Mesothelial cell of epicardium (in vitro differentiated cells): Measurements from ENCODE around the gene TLE4. TPM values are rescaled to one million over a fixed set of nuclear protein-coding genes. Genes with fewer than 3 reads are reported as not detected.

Experiments used
- DNase-seq, 2 experiments: peaks; one replicate each; pipeline ENCODE4 v3.0.0; 2021; ENCODE audit warnings: low spot score in 2 of 2; ENCODE audit not compliant: unreplicated experiment in 2 of 2
- H3K27ac Mint-ChIP-seq: 2 replicates; pipeline ENCODE4 v1.8.0; 2021; ENCODE audit warnings: mixed read lengths
- H3K27me3 Mint-ChIP-seq: 2 replicates; pipeline ENCODE4 v1.8.0; 2021; ENCODE audit warnings: low read depth, mixed read lengths
- H3K36me3 Mint-ChIP-seq: 2 replicates; pipeline ENCODE4 v1.8.0; 2021; ENCODE audit warnings: mixed read lengths
- H3K4me1 Mint-ChIP-seq: 2 replicates; pipeline ENCODE4 v1.8.0; 2021; ENCODE audit warnings: mixed read lengths
- H3K4me3 Mint-ChIP-seq: 2 replicates; pipeline ENCODE4 v1.8.0; 2021; ENCODE audit warnings: mild to moderate bottlenecking, moderate library complexity, mixed read lengths
- H3K9me3 Mint-ChIP-seq: 2 replicates; pipeline ENCODE4 v1.8.0; 2021; ENCODE audit warnings: mixed read lengths
- total RNA-seq: library from RNA; stranded (reverse); gene quantifications from 3 replicates; pipeline ENCODE4 v1.2.1, GENCODE V29; 2021
- TF ChIP-seq, protein P1 (sequence below): fragments of 200-600 bp; sonication (generic); IDR thresholded peaks from one replicate; pipeline ENCODE4 v1.5.0; 2021; ENCODE audit warnings: antibody characterized with exemption; ENCODE audit not compliant: unreplicated experiment

TLE4 gene
- total RNA-seq, 1 donor from 2014 or later = 63.6 TPM

DNA sequence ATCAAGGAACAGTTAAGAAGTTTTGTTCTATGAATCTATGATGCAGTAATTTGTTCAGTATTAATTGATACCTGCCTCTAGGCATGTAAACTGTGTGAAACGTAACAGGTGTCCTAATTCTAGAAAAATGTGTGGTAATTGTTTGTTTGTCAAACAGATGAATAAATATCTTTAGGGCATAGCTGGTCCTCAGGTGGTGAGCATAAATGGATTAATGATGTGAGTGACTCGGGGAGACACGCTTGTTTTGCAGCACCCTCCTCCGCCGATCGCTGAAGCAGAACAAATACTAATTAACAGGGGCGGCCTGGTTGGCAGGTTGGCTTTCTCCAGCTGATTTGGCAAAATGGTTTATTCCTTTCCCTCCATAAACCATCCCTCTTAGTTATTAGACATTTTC lies 88.8 kb downstream of the TLE4 start:
- Mint-ChIP-seq H3K27ac (no peak overlapping the region), H3K36me3 (peaks cover 8% of the 10 kb centered on the region), H3K9me3 (no peaks in the 10 kb centered on the region), H3K27me3 (no peaks in the 10 kb centered on the region), H3K4me3 (no peak overlapping the region), H3K4me1 (peaks cover 33% of the 10 kb centered on the region)
- no peak for DNase-seq
- TF ChIP-seq, protein P1, sequence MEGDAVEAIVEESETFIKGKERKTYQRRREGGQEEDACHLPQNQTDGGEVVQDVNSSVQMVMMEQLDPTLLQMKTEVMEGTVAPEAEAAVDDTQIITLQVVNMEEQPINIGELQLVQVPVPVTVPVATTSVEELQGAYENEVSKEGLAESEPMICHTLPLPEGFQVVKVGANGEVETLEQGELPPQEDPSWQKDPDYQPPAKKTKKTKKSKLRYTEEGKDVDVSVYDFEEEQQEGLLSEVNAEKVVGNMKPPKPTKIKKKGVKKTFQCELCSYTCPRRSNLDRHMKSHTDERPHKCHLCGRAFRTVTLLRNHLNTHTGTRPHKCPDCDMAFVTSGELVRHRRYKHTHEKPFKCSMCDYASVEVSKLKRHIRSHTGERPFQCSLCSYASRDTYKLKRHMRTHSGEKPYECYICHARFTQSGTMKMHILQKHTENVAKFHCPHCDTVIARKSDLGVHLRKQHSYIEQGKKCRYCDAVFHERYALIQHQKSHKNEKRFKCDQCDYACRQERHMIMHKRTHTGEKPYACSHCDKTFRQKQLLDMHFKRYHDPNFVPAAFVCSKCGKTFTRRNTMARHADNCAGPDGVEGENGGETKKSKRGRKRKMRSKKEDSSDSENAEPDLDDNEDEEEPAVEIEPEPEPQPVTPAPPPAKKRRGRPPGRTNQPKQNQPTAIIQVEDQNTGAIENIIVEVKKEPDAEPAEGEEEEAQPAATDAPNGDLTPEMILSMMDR = no peak

DNA sequence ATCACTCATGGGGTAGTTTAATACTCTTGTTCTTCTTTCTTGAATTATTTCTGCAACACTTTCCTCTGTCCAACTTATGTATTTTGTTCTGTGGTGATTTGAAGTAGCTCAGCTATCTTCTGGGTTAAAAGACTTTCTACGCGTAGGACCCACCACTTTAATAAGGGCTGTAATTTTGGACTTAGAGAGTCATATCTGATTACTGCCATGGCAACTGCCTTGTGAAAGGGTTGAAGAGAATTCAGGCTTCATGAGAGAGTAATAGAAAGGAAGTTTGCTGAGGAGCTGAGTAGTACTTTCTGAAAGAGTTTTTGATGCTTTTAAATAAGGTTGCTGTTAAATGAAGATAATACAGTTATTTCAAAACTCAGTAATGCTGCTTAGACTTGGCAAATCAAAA lies 89.5 kb downstream of the TLE4 start:
- Mint-ChIP-seq H3K9me3 (no peaks in the 10 kb centered on the region), H3K27ac (peak overlapping the region; percentile 15), H3K4me1 (peaks cover 30% of the 10 kb centered on the region), H3K36me3 (peaks cover 8% of the 10 kb centered on the region), H3K27me3 (no peaks in the 10 kb centered on the region), H3K4me3 (no peak overlapping the region)
- no peak for DNase-seq
- TF ChIP-seq, protein P1 = no peak

DNA sequence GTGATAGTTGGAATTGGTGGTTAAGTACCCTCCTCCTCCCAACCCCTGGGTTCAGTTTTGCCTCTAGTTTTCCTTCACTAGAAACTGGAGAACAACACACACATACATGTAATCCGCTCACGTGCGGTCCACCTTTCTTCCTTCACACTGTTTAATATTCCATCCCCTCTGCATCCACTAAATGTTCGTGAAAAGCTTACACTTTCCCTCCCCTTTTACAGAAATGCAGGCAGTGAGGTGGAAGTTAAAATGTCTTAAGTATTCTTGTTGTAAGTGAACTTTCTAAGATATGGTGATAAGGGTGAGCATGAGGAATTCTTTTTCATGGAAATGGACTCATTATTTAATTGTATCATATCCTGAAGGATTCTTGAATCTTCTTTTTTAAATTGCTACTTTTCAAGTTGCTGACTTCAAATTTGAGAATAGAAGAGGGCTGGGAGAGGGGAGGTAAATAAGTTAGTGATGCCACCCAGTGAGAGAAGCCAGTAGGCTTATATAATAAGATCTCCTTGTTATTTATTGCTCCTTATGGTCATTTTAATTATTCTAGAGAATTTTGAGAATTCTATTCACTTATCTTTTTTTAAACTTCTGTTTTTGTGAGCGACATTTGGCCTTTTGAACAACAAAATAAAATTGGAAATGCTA lies 90.2 kb downstream of the TLE4 start:
- Mint-ChIP-seq H3K36me3 (peaks cover 6% of the 10 kb centered on the region), H3K27me3 (no peaks in the 10 kb centered on the region), H3K4me3 (no peak overlapping the region), H3K4me1 (peaks cover 30% of the 10 kb centered on the region), H3K9me3 (no peaks in the 10 kb centered on the region), H3K27ac (peak overlapping the region; percentile 82)
- TF ChIP-seq, protein P1 = no peak
- DNase-seq = no peak

DNA sequence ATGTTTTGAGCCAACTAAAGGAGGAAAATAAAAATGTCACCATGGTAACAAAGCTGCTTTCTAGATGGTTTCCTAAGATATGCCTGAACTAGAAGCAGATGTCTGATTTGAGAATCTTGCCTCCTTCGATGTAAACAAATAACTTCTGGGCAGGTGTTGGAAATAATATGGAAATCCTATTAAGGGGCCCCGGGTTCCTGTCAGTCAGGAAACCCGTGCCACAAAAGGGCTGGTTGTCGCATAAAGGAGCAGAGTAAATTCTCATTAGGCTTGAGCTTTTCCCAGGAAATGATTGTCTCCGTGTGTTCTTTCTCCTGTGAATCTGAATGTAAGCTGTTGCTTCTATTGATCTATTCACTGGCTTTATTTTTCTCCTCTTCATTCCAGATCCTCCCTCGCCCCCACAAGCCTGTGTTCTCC lies 90.8 kb downstream of the TLE4 start:
- peaks cover 30% of the 10 kb centered on the region for H3K4me1 Mint-ChIP-seq
- H3K27me3 Mint-ChIP-seq = no peaks in the 10 kb centered on the region
- DNase-seq = no peak
- peak overlapping the region; percentile 9 for H3K4me3 Mint-ChIP-seq
- H3K36me3 Mint-ChIP-seq = peaks cover 3% of the 10 kb centered on the region
- peak overlapping the region; percentile 82 for H3K27ac Mint-ChIP-seq
- TF ChIP-seq, protein P1 = no peak
- H3K9me3 Mint-ChIP-seq = no peaks in the 10 kb centered on the region

DNA sequence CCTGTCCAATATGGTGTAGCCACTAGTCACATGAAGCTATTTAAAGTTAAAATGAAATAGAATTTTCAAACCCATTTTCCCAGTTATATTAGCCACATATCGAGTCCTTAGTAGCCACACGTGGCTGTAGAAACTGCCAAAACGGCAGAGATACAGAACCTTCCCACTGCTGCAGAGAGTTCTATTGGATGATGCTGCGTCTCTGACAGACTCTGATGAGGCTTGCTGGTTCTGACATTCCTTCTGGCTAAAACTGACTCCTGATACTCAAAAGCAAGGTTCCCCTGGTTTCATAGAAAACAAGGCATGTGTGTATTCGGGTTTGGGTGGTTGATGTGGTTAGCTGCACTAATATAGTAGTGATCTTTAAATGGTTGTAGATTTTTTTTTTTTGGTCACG lies 91.5 kb downstream of the TLE4 start:
- no peaks in the 10 kb centered on the region for H3K27me3 Mint-ChIP-seq
- no peak overlapping the region for H3K4me3 Mint-ChIP-seq
- TF ChIP-seq, protein P1 = no peak
- DNase-seq = no peak
- H3K9me3 Mint-ChIP-seq = no peaks in the 10 kb centered on the region
- peak overlapping the region; percentile 13 for H3K27ac Mint-ChIP-seq
- peaks cover 32% of the 10 kb centered on the region for H3K4me1 Mint-ChIP-seq
- H3K36me3 Mint-ChIP-seq = peaks cover 3% of the 10 kb centered on the region
